ENCODE measurements around the gene WNT7B. TPM values are rescaled to one million over a fixed set of nuclear protein-coding genes. Genes with fewer than 3 reads are reported as not detected.
A peak's percentile ranks its signal among the peaks of the same experiment; 100 is the strongest.
"Not testable (repeated sequence)": the region's sequence is repeated elsewhere in the genome, so short reads cannot be mapped to it uniquely, and the experiment has no call there.

WNT7B gene
- polyA plus RNA-seq, 4 donors, result 0.19 to 16.6 (median 10.3) TPM

DNA sequence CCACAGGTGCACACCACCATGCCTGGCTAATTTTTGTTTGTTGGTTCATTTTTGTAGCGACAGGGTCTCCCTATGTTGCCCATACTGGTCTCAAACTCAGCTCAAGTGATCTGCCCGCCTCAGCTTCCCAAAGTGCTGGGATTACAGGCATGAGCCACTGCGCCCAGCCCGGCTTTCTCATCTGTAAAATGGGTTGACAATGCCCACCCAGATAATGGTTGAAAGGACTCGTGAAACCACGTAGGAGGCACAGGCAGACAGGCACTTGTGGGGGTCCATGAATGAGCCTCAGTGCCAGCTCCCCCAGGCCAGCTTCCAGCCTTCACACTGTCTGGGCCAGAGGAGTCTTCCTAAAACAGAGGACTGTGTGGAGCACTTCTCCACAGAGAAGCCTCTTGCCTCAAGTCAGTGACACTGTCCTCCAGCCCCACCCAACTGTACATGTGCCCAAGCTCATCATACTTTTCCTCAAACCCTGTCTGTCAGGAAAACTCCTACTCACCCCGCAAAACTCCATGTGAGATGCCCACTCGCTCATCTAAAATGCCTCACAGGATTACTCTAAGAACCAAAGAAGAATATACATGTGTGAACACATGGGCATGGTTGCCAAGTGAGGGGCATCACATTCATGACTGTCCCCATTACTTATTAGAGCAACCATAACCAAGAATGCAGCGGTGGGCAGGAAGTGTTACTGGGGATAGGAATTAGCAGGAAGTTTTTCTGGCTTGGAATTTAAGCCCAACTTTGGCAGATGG lies 32.1 kb upstream of the WNT7B start:
- no peak for DNase-seq (ENCODE audit: low read depth in 4 of 4, low spot score in 3 of 4)

DNA sequence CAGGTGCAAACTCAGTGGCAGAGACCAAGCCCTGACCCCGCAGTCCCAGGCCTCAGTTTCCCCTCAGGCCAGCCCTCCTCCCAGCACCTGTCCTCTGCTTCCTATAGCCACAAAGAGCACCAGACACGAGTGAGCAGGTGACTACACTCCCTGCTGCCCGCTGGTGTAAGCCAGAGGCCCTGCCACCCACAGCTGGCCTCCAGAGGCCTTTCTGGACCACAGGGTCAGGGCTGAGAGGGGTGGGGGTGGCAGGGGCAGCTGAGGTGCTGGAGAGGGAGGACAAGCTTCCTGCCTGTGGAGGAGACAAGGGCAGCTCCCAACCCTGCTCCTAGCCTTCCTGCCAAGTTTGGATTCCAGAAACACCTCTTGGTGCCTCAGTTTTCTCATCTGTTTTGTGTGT lies 31.3 kb upstream of the WNT7B start:
- no peak for DNase-seq (ENCODE audit: low read depth in 4 of 4, low spot score in 3 of 4)

DNA sequence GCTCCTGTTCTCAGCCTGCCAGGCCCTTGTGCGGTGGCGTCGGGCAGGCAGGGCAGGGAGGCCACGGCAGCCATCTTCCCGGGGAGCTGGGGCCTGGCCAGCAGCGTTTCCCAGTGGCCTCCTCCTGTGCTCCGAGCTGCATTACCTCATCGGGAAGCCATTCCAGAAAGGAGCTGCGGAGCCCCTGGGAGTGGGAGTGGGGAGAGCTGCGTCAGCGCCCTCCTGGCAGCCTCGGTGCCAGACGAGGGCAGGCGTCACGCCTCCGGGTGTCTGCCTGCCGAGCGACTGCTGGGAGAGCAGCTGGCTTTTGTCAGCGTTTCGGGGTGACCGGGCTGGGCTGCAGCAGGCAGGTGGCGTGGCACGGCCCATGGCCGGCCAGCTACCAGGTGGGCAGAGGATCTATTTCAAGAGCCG lies 30.9 kb upstream of the WNT7B start:
- no peak for DNase-seq (ENCODE audit: low read depth in 4 of 4, low spot score in 3 of 4)

DNA sequence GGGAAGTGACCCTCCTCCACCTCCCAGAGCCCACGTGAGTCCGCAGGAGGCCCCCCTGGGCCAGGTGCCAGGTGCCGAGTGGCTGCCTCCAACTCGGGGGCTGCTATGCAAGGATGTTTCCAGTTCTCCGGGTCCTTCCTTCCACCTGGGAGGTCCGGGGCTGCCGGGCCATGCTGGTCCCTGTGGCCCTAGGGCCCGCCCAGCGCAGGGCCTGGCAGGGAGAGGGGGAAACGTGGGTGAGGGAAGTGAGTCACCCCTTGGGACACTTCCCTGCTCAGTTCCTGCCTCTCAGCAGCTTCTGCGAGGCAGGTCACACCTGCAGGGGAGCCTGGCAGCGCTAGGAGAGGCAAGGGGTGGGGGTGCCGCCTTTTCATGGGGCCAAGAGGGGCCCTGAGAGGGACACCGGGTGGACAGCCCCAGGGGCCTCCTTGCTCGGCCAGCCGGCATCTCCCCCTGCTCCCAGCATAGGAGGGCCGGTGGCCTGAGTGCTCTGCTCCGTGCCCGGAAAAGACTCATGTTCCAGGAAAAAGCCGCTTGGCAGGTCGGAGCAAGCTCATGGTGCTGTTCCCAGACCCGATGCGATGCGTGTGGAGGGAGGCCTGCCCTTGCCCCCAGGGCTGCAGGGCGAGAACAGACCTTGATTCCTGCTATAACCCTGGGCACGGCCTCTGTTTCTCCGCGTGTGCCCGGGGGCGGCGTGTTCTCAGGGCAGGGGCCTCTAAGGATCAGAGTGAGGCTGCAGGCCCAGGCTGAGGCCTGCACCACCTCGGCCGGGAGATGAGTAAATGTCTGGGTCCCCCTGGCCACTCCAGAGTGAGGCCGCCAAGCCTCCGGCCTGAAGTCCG lies 30.3 kb upstream of the WNT7B start:
- no peak for DNase-seq (ENCODE audit: low read depth in 4 of 4, low spot score in 3 of 4)

DNA sequence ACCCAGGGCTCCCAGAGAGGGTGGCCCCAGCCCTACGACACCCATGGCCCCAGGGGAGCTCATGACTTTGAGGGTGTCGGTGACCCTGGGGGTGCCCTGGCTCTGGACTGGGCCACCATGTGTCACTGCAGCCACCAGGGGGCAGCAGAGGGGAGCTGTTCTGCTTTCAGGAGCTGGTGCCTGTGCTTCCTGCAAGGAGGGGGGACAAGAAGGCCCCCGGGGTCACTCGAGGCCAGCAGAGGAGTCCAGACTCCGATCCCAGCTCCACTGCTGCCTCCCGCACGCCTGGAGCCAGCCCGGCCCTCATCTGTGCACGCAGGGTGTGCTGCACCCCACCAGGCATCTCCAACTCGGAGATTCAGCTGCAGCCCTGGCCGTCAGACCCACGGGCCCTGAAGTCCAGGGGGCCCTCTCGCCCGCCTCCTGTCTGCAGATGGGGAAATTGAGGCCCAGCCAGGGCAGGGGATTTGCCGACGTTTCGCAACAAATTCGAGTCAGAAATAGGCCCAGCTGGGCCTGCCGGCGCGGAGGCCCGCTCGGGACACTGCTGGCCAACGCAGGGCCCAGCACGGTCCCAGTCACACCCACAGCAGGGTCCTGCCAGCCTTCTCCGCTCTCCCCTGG lies 29.5 kb upstream of the WNT7B start:
- DNase-seq (ENCODE audit: low read depth in 4 of 4, low spot score in 3 of 4), result peak; percentile 67 to 75 (median 72)

DNA sequence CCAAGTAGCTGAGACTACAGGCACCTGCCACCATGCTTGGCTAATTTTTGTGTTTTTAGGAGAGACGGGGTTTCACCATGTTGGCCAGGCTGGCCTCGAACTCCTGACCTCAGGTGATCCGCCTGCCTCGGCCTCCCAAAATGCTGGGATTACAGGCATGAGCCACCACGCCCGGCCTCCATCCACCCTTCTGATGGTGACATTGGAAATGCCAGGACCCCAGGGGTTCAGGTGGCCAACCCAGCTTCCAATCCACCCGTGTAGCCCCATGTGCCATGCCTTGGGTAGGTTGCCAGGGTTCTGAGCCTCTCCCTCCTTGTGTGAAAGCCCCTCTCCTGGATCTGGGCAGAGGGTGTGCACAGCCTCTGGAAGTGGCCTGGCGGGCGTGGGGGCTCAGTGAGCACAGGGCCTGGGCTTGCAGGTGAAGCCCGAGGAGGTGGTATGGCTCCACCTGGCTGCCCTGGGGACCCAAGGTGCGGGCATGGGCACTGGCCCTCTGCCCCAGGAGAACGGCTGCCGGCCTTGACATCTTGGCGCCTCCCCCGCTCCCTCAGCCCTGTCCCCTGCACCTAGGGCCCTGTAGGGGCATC lies 28.2 kb upstream of the WNT7B start:
- not testable (repeated sequence) for DNase-seq (ENCODE audit: low read depth in 4 of 4, low spot score in 3 of 4)

DNA sequence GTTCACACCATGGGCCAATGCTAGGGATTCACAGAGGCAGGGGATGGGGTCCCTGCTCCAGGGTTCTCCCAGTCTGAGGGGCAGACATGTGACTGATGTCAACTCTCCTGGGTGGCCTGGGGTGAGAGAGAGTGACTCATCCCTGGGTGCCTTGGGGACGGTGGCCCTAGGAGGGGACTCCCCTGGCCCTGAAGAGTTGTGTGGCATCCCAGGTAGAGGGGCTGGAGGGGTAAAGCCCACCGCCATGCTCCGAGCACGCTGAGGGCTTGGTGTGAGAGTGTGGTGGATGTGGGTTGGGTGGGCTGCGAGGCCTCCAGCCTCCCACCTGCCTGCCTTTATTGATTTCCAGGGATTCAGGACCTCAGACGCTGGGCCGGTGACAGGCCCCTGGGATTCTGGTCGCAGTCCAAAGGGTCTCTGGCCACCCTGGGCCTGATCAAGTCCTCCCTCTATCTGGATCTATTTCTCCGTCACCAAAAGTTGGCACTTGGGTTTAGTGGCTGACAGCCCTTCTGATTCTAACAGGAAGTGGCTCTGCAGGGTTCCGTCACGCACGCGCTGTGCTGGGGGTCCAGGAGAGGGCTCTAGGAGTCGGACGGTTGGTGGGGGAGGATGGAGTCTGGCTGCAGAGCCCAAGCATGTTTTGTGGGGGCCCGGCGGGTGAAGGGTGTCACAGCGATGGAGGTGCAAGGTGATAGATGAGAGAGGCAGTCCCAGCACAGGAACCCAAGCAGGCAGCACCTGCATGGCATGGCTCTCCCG lies 27.3 kb upstream of the WNT7B start:
- DNase-seq (ENCODE audit: low read depth in 4 of 4, low spot score in 3 of 4), result no peak

DNA sequence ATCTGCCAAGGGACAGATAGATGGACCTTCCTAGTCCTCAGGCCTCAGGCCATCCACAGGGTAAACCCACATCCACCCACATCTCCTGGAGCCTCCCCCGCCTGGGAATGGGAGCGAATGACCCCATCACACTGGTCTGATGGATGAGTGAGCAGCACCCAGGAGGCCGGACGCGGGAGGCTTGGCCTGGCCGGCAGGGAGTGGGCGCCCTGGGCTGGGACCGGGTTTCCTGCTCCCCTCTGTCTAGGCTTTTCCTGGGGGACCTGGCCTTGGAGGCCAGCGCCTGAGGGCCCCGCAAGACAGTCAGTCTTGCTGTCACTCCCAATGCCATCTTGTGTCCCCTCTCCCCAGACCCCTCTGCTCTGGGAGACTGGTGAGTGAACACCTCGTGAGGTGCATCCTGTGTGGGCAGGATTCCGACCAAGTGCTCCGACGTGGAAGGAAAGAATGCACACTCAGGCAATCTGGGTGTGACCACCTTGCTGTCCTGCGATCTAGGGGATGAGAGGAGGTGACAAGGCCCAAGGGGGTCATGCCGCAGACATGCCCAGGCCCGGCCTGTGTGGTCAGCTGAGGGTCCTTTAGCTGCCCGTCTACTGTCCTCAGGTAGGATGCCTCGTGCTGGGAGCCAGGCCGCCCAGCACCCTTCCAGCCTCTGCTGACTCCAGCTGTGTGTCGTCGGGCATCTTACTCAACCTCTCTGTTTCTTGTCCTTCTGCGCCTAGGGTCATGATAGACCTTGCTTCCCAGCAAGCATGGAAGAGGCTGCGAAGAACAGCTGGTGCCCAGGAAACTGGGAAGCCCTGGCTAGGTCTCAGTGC lies 26.5 kb upstream of the WNT7B start:
- DNase-seq (ENCODE audit: low read depth in 4 of 4, low spot score in 3 of 4), result no peak

DNA sequence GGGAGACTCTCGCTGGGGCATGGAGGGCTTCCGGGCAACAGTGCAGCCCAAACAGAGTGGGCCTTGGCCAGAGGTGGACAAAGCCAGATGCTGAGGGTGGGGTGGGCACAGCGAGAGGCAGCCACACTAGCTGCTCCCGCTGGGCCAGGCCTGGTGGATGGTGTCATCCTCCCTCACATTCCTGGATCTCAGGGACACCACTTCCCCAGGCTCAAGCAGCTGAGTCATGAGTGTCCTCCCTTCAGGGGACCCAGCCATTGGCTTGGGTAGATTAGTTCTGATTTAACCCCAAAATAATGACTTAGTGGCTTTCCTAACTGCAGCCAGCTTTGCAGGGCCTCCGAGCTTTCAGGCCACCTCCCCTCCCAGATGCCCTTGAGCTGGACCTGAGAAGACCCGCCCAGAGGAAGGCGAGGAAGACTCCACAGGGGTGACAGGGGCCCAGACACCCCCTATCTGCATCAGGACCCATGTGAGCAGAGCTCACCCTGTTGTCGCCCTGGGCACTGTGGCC lies 25.9 kb upstream of the WNT7B start:
- no peak for DNase-seq (ENCODE audit: low read depth in 4 of 4, low spot score in 3 of 4)

DNA sequence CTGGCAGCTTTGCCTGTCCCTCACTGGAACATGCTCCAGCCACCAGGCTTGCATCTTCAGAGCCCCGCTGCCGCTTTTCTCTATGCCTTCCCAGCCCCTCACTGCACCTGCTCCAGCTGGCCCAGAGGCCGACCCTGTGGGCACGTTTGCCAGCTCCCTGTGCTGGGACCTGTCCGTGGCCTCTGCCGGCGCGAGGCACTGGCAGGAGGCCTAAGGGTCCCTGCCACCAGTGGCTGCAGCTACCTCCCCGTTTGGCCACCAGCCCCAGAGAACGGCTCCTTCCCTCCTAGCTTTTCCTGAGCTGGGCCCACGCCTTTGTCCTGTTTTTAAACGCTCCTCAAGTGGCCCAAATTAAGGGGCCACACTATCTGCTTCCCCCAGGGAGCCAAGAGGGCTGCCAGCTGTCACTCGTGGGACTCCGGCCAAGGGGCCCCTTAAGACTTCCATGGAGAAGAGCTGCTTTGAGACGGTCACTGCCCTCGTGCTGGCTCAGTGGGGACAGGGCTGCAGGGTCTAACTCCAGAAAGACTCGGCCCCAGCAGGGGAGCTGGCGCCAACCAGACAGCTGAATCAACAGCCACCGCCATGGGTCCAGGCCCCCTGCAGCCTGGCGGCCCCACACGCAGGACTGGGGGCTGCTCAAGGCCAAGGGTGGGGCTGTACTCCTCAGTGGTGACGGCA lies 24.6 kb upstream of the WNT7B start:
- DNase-seq (ENCODE audit: low read depth in 4 of 4, low spot score in 3 of 4), result no peak

DNA sequence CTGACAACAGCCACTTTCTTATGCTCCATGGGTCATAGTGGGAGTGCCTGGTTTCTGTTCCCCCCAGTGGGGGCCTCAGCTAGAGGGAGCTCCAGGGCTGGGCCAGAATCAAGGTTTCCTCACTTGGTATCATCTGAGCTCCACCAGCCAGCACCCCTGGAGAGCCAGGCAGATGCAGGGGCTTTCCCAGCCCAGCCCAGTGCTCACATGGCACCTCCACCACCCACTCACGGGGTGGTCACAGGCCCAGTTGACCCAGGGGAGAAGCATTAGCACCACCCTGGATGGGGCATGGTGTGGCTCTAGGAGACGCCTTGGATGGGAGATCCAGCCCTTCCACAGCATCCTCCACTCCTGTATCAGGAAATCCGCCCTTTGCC lies 24.1 kb upstream of the WNT7B start:
- DNase-seq (ENCODE audit: low read depth in 4 of 4, low spot score in 3 of 4), result no peak

DNA sequence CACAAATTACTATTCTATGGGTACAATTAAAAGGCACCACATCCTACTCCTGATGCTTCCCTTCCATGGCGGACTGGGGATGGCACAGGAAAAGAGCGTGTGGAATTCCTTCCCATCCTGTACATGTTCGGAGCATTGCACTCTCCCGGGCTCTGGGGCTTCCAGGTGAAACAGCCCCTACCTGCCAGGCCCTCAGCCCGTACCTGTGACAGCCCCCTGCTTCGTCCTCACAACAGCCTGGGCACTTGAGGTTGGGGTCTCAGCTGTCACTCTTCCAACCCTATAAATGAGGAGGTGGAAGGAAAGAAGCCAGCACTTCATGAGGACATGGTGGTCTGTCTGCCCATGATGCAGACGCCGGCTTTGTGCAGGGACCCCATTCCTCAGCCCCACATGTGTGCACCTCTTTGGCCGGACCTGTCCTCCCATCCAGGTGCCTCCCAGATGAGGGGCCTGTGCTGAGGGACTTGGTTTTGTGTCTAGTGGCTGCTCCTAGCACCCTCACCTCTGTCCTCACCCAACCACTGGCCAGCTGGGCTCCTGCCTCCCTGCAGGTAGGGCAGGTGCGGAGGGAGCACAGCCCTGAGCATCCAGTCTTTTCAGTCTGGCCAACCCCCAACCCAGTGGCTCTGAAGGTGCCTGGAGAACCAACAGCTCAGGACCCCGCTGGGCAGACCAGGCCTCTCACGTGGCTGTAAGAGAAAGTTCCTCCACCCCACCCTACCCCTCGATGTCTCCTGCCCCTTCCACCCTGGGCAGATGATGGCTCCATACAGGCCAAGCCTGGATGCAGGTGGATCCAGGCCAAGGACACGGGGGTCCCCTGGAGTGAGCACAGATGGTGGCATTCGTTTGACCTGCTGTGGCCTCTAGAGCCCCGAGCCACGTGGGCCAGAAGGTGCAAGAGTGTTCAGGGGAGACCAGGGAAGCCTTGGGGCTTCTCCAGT lies 23.4 kb upstream of the WNT7B start:
- DNase-seq (ENCODE audit: low read depth in 4 of 4, low spot score in 3 of 4), result no peak

DNA sequence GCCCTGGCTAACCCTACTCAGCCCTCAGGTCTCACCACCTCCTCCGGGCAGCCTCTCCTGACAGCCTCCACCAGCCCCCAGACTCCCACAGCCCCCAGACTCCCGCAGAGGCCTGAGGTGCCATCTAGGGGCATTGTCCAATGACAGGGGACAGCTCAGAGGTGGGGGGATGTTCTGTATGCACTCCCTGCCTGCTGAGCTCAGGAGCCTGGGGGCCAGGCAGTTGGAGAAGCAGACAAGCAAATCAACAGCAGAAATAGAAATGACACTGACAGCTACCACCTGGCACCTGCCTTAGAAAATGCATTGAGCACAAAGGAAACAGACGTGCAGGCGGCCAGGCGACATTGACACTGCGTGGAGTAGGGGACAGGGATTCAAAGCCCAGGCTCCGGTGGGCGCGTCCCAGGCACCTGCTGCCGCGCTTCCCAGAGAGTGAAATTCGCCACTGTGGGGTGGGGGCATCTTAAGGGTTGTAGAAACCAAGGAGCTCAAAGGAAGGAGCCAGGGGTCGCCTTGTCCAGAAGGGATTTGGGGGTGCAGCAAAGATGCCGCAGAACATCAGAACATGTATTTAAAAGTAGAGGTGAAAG lies 22.5 kb upstream of the WNT7B start:
- no peak for DNase-seq (ENCODE audit: low read depth in 4 of 4, low spot score in 3 of 4)

DNA sequence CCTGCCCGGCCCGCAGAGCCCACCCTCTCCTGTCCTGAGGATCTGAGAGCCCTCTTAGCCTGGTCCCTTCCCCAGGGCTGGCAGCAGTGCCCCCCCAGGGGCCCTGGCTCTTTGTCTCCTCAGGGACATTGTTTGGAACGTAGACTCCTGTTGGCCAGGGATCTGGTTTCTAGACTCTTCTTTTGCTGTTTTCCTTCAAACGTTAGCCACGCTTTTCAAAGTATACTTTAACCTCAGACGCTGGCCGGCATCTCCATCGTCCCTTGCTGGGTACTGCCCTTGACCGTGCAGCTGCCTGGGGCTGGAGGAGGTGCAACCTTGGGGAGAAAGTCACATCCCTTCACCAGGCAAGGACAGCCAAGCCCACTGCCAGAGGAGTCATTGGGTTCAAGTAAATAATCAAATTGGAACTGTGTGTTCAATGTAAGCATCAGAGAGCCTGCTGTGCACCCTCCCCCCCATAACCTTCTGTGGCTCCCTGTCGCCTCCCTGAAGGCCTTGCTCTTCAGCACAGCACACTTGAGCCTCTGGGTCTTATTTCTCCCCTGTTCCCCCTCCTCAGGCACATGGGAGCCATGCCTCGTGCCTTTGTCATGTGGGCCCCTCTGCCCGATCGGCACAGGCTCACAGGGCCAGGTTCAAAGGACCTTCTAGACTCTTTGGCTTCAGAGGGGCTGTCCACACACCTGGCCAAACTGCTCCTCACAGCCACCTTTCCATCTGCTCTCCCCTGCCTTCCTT lies 21.8 kb upstream of the WNT7B start:
- DNase-seq (ENCODE audit: low read depth in 4 of 4, low spot score in 3 of 4), result no peak

DNA sequence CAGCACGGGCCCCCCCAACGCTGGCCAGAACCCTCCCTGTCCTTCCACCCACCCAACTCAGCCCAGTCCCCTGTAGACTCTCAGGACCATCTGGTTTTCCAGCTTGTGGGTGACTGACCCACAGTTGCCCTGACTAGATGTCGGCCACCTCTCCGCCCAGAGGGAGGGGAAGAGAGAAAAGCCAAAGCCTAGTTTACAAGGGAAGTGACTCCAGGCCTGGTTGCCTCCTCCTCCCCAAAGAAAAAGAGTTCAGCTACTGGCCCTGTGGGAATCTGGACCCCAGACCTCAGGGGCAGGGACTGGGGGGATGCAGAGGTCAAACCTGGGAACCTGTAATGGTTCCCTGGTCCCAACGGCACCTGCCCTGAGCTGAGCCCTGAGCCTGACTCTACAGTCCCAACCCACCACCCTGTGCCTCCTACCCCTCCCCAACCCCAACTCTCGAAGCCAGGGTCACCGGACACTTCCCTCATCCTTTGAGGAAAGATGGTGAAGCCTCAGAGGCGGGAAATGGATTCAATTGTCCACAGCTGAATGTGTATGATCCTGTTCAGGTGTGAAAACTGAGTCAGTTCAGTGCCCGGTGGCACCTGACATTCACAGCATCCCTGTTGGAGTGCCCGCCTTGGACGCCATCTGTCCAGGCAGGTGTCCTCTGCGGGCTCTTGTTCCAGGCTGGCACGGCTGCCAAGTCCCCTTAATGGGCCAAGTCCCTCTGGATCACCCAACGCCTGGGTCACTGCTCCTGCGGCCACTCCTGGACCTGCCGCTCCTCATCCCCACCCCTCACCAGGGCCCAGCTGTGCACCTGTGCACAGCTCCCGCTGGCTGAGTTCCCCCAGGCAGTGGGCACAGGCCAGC lies 21.0 kb upstream of the WNT7B start:
- no peak for DNase-seq (ENCODE audit: low read depth in 4 of 4, low spot score in 3 of 4)
